ENCODE measurements around the gene AP1M2. TPM values are rescaled to one million over a fixed set of nuclear protein-coding genes. Genes with fewer than 3 reads are reported as not detected.

Gene AP1M2
- total and polyA plus RNA-seq, 2 donors (not counting 3 experiments of a cell fraction or from before 2014, with no cell fraction given), result 0.19 TPM; not detected in 1

DNA sequence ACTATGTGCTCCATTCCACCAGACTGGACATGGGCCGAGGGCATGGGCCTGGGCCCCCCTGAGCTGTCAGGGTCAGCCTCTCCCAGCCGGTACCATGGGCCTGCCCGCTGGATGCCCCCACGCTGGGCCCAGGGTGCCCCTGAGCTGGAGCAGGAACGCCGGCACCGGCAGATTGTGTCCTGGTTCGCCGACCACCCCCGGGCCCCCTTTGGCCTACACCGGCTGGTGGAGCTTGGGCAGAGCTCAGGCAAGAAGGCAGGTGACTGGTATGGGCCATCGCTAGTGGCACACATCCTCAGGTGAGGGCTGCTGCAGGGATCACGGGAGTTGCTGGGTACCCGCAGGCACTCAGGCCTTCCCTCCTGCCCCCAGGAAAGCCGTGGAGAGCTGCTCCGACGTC is 40.3 kb downstream of the AP1M2 start:
- H3K9ac ChIP-seq (replicated peaks; ENCODE audit: extremely low read depth, insufficient read depth, low read length), result no peak overlapping the region
- H3K9me3 ChIP-seq (replicated peaks; ENCODE audit: control insufficient read depth, insufficient read depth, low read length), result no peaks in the 10 kb centered on the region
- no peak overlapping the region for H3K4me3 ChIP-seq (replicated peaks in 1 of 3; ENCODE audit: insufficient read depth in 1 of 3, low read depth in 1 of 3, low read length in 3 of 3)
- intact Hi-C loops (cut with micrococcal nuclease) (no loop called here), dilution Hi-C loops (cut with MboI; ENCODE audit: extremely low pct_ligation_motif_present, low sequenced_read_pairs) (no loop called here)
- H3K4me1 ChIP-seq (ENCODE audit: control insufficient read depth, extremely low read depth, insufficient read depth, low read length), result peaks cover 4% of the 10 kb centered on the region
- TF ChIP-seq POLR2AphosphoS5 (IDR thresholded peaks at IDR 0.05; ENCODE audit: insufficient read depth, low read depth, low read length), result no peak
- TF ChIP-seq GATA2 (IDR thresholded peaks at IDR 0.05; ENCODE audit: insufficient read depth, insufficient read length, low read depth, low read length), result no peak
- TF ChIP-seq JUN (IDR thresholded peaks at IDR 0.05; ENCODE audit: borderline replicate concordance, insufficient read depth, insufficient read length, low read depth), result no peak
- TF ChIP-seq FOS (IDR thresholded peaks at IDR 0.05; ENCODE audit: borderline replicate concordance, insufficient read depth, low read length), result no peak
- no peak for TF ChIP-seq EZH2 (IDR thresholded peaks at IDR 0.05; ENCODE audit: borderline replicate concordance, low read depth, low read length, severe bottlenecking)
- TF ChIP-seq, protein P1, sequence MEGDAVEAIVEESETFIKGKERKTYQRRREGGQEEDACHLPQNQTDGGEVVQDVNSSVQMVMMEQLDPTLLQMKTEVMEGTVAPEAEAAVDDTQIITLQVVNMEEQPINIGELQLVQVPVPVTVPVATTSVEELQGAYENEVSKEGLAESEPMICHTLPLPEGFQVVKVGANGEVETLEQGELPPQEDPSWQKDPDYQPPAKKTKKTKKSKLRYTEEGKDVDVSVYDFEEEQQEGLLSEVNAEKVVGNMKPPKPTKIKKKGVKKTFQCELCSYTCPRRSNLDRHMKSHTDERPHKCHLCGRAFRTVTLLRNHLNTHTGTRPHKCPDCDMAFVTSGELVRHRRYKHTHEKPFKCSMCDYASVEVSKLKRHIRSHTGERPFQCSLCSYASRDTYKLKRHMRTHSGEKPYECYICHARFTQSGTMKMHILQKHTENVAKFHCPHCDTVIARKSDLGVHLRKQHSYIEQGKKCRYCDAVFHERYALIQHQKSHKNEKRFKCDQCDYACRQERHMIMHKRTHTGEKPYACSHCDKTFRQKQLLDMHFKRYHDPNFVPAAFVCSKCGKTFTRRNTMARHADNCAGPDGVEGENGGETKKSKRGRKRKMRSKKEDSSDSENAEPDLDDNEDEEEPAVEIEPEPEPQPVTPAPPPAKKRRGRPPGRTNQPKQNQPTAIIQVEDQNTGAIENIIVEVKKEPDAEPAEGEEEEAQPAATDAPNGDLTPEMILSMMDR (IDR thresholded peaks at IDR 0.05; ENCODE audit: extremely low read depth in 1 of 2, insufficient read depth in 1 of 2, low read depth in 1 of 2, low read length in 2 of 2), result no peak
- TF ChIP-seq POLR2A (IDR thresholded peaks at IDR 0.05; ENCODE audit: low read depth, low read length), result no peak
- TF ChIP-seq MYC (IDR thresholded peaks at IDR 0.05; ENCODE audit: low read depth, low read length), result no peak
- TF ChIP-seq, protein P2, sequence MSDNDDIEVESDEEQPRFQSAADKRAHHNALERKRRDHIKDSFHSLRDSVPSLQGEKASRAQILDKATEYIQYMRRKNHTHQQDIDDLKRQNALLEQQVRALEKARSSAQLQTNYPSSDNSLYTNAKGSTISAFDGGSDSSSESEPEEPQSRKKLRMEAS (IDR thresholded peaks at IDR 0.05; ENCODE audit: insufficient read depth, insufficient read length), result no peak
- H3K79me2 ChIP-seq (ENCODE audit: control insufficient read depth, insufficient read depth, low read length), result peaks cover 7% of the 10 kb centered on the region
- CTCF ChIA-PET, result no interaction called here
- BruUV-seq (replicated peaks), result no TSS peak
- H3K27me3 ChIP-seq (ENCODE audit: control insufficient read depth in 2 of 2, insufficient read depth in 2 of 2, low read length in 2 of 2), result no peaks in the 10 kb centered on the region
- no peak overlapping the region for H2AFZ ChIP-seq (ENCODE audit: low read depth, low read length)
- FAIRE-seq (no peak), DNase-seq (ENCODE audit: low read depth, low spot score) (no peak)
- H3K9me1 ChIP-seq (replicated peaks; ENCODE audit: control insufficient read depth, extremely low read depth, insufficient read depth, low read length), result no peaks in the 10 kb centered on the region
- peaks cover 0 to 6% of the 10 kb centered on the region in 2 experiments for H3K36me3 ChIP-seq (ENCODE audit: control insufficient read depth in 2 of 2, extremely low read depth in 1 of 2, insufficient read depth in 2 of 2, low read length in 2 of 2)
- no peak overlapping the region for H3K4me2 ChIP-seq (ENCODE audit: insufficient read depth, low read length)
- no peaks in the 10 kb centered on the region for H4K20me1 ChIP-seq (replicated peaks; ENCODE audit: control insufficient read depth, extremely low read depth, insufficient read depth, low read length)
- POLR2A ChIA-PET, result interaction anchor here (0.6 kb wide), 1 partner anchor 23 kb away, joined by 4 read pairs; no protein-coding TSS in a partner anchor
- no peak overlapping the region for H3K27ac ChIP-seq (ENCODE audit: insufficient read depth, low read depth, low read length)

Data from endothelial cell of umbilical vein (primary cell).